GM18868 (cell line): ENCODE results near the gene RNF26.

Source experiments
- ATAC-seq: cut with Tn5 transposase; IDR thresholded peaks from one replicate; pipeline ENCODE4 v1.9.1; 2021; ENCODE audit warnings: mild to moderate bottlenecking, moderate library complexity; ENCODE audit not compliant: unreplicated experiment

Gene RNF26

GRCh38 chr11:119350302-119350701 is 16.0 kb downstream of the RNF26 start:
- ATAC-seq, result no peak

- ATAC-seq, result no peak
Observed at GRCh38 chr11:119351232-119351631, 16.9 kb downstream of the RNF26 start.

- ATAC-seq, result no peak
Observed at GRCh38 chr11:119352857-119353260, 18.5 kb downstream of the RNF26 start.

- no peak for ATAC-seq
Observed at GRCh38 chr11:119355091-119355843, 20.9 kb downstream of the RNF26 start.

GRCh38 chr11:119356349-119357031 is 22.2 kb downstream of the RNF26 start:
- peak; percentile 63 for ATAC-seq

- no peak for ATAC-seq
Observed at GRCh38 chr11:119357074-119357473, 22.7 kb downstream of the RNF26 start.

GRCh38 chr11:119359365-119360214 is 25.3 kb downstream of the RNF26 start:
- no peak for ATAC-seq

- no peak for ATAC-seq
Observed at GRCh38 chr11:119361056-119361787, 26.9 kb downstream of the RNF26 start.

GRCh38 chr11:119361941-119362725 is 27.8 kb downstream of the RNF26 start:
- no peak for ATAC-seq

GRCh38 chr11:119362741-119363080 is 28.4 kb downstream of the RNF26 start:
- ATAC-seq, result no peak

- no peak for ATAC-seq
Observed at GRCh38 chr11:119363081-119363850, 28.9 kb downstream of the RNF26 start.

- ATAC-seq, result no peak
Observed at GRCh38 chr11:119363851-119364590, 29.7 kb downstream of the RNF26 start.

- no peak for ATAC-seq
Observed at GRCh38 chr11:119365071-119365591, 30.8 kb downstream of the RNF26 start.

GRCh38 chr11:119366690-119367620 is 32.6 kb downstream of the RNF26 start:
- no peak for ATAC-seq

GRCh38 chr11:119367661-119368120 is 33.4 kb downstream of the RNF26 start:
- ATAC-seq, result no peak

- no peak for ATAC-seq
Observed at GRCh38 chr11:119368121-119369034, 34.1 kb downstream of the RNF26 start.
